NCI-H2029 treated with DMSO at 0.1 percent for 48 hours (cell line): Measurements from ENCODE around the gene OR2G6.
"Not testable (repeated sequence)": the region's sequence is repeated elsewhere in the genome, so short reads cannot be mapped to it uniquely, and the experiment has no call there.

Source experiments
- DNase-seq: peaks from one replicate; lab custom pipeline; 2025; lab: John Stamatoyannopoulos, UW

OR2G6 gene

DNA sequence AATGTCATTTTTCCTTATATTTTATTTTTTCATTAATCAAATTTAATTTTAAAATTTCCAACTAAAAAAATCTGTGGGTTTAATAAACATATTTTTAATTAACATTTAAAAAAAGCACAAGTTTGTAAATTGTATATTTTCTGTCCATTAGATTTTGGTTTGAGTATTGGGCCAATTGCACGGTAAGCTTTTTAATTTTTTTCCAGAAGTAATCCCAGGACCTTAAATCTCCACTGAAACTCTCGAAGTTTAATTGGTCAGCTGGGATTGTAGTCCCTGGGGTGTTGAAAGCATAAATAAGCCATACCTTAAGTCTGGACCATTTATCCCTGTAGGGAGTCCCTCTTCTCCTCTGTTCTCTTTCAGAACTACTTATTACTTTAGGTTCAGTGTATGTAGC lies at the start of gene OR2G6:
Gene OR2G6, plus strand, starts transcription at position 301 of the 400 bp plus-strand sequence. CDS start 13,574 bp downstream, outside the sequence.
- not testable (repeated sequence) for DNase-seq

DNA sequence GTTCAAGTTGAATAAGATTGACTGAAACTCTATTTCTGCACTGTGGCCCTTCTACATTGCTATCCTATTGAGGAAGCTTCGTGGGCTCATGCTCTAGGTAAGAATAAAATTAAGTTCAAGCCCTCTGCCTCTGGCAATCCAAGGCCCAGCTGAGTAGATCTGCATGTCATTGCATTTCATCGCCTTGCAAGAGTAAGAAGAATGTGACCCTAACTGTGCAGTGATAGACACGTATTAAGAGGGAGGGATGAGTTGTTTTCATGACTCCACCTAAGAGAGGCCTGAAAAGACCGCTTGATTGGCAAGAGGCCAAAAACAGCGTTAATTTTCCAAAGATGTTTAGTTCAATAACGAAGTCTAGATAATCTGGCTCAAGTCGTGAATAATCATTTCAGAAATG lies 48.8 kb upstream of the OR2G6 start:
- DNase-seq = not testable (repeated sequence)

DNA sequence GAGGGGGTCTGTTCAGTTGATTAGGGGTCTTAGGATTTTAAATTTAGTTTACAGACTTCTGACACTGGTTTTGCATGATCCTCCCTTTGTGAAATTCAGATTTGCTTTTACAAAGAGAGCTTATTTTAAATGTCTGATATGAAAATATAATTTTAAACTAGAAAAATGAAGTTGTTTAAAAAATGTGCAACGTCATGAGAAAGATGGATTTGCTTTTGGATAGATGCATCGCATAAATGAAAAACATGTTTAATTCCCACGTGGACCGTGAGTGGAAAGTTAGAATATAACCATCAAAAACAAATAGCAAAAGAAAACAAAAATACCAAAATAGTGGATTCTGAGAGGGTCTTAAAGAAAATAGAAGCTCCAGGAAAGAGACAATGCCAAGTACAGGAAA lies 36.7 kb upstream of the OR2G6 start:
- no peak for DNase-seq

DNA sequence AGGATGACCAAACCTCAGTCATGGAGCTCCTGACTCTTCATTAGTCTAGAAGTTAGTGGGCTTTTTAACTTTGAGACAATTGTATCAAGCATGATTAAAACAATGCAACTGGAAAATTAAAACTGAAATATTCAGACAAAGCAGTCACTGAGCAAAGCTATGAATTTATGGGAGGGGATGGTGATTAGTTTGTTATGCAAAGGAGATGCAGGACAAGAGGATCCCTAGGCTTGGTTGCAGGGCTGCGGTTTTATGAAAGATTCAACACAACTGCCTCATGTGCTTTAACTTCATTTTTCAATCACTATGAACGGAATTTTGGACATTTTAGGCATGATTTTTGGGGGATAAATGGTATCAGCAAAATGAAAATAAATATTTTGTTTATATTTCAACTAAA lies 35.8 kb upstream of the OR2G6 start:
- DNase-seq = not testable (repeated sequence)

DNA sequence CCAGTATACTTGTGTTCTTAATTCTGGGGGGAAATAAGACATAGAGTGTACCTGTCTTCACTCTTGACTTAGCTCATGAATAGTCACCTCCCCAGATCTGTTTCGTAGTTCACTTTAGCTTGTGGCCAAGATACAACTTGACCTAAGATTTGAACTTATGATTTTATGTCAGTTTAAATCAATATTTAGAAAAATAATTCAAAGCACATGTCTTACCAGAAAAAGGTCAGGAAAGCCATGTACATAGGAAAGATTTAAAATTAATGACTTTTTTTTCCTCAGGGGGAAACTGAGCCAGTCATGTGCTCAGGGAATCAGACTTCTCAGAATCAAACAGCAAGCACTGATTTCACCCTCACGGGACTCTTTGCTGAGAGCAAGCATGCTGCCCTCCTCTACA lies 34.8 kb upstream of the OR2G6 start, which contains the start of gene OR2T3:
Gene OR2T3, plus strand, starts transcription at position 301 of the 400 bp plus-strand sequence. Its CDS starts 0 bp downstream, at position 301.
- DNase-seq = not testable (repeated sequence)

DNA sequence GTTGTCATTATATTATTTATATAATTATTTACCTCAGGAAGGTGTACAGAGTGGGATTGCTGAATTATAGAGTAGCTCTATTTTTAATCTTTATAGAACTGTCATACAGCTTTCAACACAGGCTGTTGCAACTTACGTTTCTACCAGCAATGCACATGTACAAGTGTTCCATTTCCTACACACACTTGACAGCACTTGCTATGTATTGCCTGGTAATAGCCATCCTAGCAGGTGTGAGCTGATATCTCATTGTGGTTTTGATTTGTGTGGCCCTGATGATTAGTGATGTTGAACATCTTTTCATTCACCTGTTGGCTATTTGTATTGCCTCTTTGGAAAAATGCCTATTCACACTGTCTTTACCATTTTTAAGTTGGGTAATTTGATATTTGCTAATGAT lies 32.2 kb upstream of the OR2G6 start:
- DNase-seq = not testable (repeated sequence)

DNA sequence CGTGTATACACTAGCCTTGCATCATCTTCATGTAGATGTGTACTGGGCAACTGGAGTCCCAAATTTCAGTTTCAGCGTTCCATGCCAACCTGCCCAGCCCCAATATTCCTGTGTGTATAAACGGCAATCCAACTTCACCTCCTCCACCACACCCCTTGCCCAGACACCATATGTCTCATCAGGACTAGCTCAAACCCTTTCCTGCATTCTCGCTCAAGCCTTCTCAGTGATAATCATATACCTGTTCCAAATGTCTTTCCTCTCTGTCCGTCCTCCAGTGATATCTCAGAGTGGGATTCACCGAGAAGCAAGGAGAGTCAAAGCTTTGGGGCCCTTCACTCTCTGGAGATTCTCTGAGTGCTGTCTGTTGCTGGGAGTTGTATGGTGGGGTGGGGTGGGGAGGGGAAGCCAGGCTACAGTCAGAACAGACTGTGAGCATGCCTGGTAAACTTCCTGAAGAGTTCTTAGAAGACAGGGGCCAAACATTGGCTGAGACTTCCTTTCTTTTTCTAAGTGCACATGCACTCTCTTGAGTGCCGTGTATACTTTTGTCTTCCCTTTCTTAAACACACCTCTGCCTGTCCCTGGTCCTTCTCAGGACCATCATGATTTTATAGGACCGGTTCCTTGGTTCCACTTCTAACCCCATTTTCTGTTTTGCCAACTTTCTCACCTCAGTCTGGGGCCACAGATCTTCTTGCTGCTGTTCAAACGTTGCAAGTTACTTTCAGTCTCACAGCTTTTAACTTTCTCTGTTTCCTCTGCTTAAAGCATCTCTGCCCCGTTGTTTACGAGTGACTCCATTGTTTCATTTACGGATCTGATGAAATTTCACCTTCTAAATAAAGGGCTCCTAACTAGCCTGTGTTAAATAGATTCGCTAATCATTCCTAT lies 25.9 kb upstream of the OR2G6 start:
- not testable (repeated sequence) for DNase-seq

DNA sequence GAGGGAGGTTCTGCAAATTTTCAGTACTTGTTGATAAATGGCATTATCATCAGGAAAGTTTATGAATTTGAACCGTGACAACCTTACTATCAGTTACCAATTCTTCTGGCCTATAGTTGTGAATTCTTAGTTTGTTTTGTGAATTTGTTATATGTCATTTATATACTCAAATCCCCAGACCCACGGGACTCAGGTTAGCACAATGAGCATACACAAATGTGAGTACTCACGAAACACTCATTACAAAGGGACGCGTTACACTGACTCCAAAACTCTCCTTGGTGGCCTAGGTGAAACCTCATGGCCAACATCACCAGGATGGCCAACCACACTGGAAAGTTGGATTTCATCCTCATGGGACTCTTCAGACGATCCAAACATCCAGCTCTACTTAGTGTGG lies 19.6 kb upstream of the OR2G6 start, which contains the start of gene OR2T5:
Gene OR2T5, plus strand, starts transcription at position 301 of the 400 bp plus-strand sequence. Its CDS starts 0 bp downstream, at position 301.
- not testable (repeated sequence) for DNase-seq

DNA sequence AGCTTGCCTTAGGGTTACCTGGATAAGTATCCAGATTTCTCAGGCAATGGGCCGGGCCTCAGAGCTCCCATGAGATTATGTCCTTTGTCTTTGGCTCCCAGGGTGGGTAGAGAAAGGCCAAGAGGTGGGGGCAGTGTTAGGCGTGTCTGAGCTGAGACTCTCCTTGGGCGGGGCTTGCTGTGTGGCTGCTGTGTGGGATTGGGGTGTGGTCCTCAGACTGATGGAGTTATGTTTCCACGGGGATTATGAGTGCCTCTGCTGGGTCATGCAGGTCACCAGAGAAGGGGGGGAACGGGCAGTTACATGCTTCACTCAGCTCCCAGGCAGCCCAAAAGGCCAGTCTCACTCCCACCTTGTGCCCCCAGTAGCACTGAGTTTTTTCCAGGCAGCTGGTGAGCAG lies 11.2 kb upstream of the OR2G6 start:
- DNase-seq = not testable (repeated sequence)

DNA sequence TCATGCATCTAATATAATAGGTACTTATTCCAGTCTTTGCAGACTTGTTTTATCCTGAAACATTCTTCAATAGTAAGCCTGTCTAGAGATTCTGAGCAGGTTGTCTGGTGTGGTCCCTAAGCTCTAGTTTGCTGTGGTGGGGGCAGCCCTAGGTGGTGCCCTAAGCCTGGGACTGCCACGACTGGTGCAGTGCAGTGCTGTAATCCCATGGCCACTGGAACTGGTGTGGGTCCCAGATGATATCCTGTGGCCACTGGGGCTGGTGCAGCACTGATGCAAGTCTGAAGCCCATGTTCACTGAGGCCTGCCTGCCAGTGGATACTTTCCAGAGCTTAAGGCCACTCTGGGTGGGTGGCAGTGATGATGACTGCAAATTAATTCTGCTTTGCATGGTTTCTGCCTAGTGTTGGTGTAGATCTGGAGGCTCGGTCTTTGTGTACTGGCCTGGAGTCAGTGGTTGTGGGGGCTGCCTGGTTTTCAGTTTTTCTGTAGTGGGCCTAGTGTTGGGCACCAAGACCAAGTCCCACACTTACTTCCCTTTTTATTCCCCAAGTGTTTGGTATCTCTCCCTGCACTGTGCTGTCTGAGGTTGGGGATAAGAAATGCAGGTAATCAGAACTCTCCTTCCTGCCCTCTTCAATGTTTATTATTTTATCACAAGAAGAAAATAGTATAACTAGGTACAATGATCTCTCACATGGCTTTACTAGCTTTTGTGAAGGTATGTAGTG lies 7.4 kb upstream of the OR2G6 start:
- DNase-seq = not testable (repeated sequence)

DNA sequence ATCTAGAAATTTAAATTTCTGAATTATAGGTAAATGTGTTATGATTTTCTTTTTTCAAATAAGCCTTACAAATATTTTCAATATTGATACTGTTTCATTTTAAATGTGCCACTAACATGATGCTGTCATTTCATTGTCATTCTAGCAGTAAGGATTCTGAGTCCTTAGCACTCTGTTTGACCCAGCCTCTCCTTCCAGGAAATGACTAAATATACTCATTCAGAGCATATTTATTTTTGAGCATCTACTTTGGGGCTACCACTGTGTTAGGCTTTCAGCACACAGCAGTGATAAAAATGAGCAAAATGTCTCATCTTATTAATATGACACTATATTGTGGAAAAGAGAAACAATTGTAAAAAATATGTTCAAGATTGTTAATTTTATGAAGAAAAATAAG lies 2.3 kb downstream of the OR2G6 start:
- not testable (repeated sequence) for DNase-seq

DNA sequence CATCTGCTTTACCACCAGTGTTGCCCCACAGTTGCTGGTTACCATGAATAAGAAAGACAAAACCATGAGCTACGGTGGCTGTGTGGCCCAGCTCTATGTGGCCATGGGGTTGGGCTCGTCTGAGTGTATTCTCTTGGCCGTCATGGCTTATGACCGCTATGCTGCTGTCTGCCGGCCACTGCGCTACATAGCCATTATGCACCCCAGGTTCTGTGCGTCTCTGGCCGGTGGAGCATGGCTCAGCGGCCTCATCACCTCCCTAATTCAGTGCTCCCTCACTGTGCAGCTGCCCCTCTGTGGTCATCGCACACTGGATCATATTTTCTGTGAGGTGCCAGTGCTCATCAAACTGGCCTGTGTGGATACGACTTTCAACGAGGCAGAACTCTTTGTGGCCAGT lies 14.0 kb downstream of the OR2G6 start:
- DNase-seq = no peak

DNA sequence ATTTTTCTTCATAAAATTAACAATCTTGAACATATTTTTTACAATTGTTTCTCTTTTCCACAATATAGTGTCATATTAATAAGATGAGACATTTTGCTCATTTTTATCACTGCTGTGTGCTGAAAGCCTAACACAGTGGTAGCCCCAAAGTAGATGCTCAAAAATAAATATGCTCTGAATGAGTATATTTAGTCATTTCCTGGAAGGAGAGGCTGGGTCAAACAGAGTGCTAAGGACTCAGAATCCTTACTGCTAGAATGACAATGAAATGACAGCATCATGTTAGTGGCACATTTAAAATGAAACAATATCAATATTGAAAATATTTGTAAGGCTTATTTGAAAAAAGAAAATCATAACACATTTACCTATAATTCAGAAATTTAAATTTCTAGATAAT lies 29.6 kb downstream of the OR2G6 start:
- DNase-seq = not testable (repeated sequence)

DNA sequence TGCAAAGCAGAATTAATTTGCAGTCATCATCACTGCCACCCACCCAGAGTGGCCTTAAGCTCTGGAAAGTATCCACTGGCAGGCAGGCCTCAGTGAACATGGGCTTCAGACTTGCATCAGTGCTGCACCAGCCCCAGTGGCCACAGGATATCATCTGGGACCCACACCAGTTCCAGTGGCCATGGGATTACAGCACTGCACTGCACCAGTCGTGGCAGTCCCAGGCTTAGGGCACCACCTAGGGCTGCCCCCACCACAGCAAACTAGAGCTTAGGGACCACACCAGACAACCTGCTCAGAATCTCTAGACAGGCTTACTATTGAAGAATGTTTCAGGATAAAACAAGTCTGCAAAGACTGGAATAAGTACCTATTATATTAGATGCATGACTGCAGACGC lies 39.5 kb downstream of the OR2G6 start:
- not testable (repeated sequence) for DNase-seq

DNA sequence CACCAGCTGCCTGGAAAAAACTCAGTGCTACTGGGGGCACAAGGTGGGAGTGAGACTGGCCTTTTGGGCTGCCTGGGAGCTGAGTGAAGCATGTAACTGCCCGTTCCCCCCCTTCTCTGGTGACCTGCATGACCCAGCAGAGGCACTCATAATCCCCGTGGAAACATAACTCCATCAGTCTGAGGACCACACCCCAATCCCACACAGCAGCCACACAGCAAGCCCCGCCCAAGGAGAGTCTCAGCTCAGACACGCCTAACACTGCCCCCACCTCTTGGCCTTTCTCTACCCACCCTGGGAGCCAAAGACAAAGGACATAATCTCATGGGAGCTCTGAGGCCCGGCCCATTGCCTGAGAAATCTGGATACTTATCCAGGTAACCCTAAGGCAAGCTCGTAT lies 43.2 kb downstream of the OR2G6 start:
- DNase-seq = not testable (repeated sequence)

DNA sequence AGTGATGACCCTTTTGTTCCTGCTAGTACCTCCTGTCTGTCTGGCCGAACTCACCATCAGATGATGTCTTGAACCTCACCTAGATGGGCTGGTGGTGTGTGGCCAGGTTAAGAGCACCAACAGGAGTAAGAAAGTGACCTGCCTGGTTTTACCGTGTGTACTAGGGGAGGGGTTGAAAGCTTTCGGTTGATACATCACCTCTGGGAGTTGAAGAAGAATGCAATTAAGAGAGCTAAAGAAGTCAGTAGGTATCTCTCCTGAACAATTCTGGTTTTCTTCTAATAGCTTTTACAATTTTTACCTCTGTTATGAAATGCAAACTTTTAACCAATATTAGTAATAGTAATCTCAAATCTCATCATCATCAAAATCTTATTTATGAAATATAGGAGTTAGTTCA lies 54.8 kb downstream of the OR2G6 start, which contains the start of gene OR2T29:
Gene OR2T29, minus strand, starts transcription at position 101 of the 400 bp plus-strand sequence. CDS start 3,281 bp downstream, outside the sequence.
- not testable (repeated sequence) for DNase-seq

DNA sequence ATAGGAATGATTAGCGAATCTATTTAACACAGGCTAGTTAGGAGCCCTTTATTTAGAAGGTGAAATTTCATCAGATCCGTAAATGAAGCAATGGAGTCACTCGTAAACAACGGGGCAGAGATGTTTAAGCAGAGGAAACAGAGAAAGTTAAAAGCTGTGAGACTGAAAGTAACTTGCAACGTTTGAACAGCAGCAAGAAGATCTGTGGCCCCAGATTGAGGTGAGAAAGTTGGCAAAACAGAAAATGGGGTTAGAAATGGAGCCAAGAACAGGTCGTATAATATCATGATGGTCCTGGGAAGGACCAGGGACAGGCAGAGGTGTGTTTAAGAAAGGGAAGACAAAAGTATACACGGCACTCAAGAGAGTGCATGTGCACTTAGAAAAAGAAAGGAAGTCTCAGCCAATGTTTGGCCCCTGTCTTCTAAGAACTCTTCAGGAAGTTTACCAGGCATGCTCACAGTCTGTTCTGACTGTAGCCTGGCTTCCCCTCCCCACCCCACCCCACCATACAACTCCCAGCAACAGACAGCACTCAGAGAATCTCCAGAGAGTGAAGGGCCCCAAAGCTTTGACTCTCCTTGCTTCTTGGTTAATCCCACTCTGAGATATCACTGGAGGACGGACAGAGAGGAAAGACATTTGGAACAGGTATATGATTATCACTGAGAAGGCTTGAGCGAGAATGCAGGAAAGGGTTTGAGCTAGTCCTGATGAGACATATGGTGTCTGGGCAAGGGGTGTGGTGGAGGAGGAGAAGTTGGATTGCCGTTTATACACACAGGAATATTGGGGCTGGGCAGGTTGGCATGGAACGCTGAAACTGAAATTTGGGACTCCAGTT lies 57.9 kb downstream of the OR2G6 start:
- not testable (repeated sequence) for DNase-seq

DNA sequence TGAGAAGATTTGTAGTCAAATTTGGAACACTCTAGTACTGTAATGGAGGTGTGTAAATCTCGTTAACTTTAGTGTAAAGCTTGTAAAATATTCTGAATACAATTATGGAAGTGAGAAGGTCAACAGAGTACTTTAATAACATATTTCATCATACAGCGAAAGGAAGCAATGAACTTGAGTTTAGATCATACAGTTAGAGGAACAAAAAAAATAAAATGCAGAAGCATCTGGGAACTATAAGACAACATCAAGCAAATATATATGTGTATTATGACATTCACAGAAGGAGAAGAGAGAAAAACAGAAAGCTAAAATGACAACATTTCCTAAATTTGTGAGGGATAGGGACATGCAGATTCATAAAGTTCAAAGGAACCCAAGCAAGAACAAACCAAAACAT lies 61.2 kb downstream of the OR2G6 start:
- not testable (repeated sequence) for DNase-seq

DNA sequence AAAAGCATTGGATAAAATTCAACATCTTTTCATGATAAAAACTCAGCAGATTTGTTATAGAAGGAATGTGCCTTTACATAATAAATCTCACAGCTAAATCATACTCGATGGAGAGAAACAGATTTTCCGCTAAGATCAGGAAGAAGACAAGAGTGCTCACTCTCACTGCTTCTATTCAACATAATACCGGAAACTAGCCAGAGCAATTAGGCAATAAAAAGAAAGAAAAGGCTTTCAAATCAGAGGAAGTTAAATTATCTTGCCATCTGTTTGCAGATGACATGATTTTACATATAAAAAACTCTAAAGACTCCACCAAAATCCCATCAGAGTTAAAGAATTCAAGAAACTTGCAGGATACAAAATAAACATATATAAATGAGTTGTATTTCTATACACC lies 62.9 kb downstream of the OR2G6 start:
- DNase-seq = not testable (repeated sequence)

DNA sequence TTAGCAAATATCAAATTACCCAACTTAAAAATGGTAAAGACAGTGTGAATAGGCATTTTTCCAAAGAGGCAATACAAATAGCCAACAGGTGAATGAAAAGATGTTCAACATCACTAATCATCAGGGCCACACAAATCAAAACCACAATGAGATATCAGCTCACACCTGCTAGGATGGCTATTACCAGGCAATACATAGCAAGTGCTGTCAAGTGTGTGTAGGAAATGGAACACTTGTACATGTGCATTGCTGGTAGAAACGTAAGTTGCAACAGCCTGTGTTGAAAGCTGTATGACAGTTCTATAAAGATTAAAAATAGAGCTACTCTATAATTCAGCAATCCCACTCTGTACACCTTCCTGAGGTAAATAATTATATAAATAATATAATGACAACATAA lies 64.2 kb downstream of the OR2G6 start:
- not testable (repeated sequence) for DNase-seq

DNA sequence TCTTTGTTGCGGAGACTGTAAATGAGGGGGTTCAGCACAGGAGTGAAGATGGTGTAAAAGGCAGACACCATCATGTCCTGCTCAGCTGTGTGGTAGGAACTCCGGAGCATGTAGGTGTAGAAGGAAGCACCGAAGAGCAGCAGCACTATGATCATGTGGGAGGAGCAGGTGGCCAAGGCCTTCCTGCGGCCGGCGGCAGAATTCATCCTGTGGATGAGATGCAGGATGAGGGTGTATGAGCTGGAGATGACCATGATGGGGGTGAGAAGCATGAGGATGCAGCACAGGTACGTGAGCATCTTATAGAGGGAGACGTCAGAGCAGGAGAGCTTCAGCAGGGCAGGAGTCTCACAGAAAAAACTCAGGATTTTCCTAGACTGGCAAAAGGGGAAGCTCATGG lies 66.0 kb downstream of the OR2G6 start:
- not testable (repeated sequence) for DNase-seq

DNA sequence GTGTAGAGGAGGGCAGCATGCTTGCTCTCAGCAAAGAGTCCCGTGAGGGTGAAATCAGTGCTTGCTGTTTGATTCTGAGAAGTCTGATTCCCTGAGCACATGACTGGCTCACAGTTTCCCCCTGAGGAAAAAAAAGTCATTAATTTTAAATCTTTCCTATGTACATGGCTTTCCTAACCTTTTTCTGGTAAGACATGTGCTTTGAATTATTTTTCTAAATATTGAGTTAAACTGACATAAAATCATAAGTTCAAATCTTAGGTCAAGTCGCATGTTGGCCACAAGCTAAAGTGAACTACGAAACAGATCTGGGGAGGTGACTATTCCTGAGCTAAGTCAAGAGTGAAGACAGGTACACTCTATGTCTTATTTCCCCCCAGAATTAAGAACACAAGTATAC lies 66.8 kb downstream of the OR2G6 start, which contains the start of gene OR2T34:
Gene OR2T34, minus strand, starts transcription at position 101 of the 400 bp plus-strand sequence. Its CDS starts 0 bp downstream, at position 101.
- DNase-seq = not testable (repeated sequence)
